ENCODE results near the gene BCAS3.

- TF ChIP-seq POLR2A (IDR thresholded peaks at IDR 0.05; ENCODE audit: low read depth, low read length), result no peak
- no peak for TF ChIP-seq POLR2AphosphoS5 (IDR thresholded peaks at IDR 0.05; ENCODE audit: low read depth, low read length)
- no peak for TF ChIP-seq TAF1 (IDR thresholded peaks at IDR 0.05; ENCODE audit: borderline replicate concordance, low read depth, low read length)
These were observed 395.0 kb downstream of the BCAS3 start for GRCh38 chr17:61072648-61073047.
